ENCODE results near the gene SCAPER. TPM values are rescaled to one million over a fixed set of nuclear protein-coding genes. Genes with fewer than 3 reads are reported as not detected.

The SCAPER gene
- total RNA-seq, 2 donors from 2014 or later = 15.2 to 17.8 TPM

DNA sequence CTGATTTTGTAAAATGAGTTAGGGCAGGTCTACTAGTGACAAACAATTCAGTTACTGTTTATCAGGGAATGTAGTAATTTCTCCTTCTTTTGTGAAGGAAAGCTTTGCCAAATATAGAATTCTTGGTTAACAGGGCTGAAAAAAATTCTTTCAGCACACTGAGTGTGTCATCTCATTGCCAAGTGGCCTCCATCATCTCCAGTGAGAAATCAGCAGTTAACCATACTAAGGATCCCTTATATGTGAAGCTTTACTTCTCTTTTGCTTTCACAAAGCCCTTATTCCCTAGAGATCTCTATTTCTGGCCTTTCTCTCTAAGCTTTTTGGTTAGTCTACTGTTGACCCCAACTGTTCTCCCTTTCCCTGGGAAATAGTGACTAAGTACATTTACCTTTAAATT is 269.1 kb downstream of the SCAPER start:
- H3K36me3 ChIP-seq = no peaks in the 10 kb centered on the region
- H3K27me3 ChIP-seq = no peaks in the 10 kb centered on the region
- no peaks in the 10 kb centered on the region for H3K9me3 ChIP-seq
- intact Hi-C loops (cut with DNase I) = no loop called here
- H3K27ac ChIP-seq = no peak overlapping the region
- DNase-seq = no peak
- no peak overlapping the region for H3K9ac ChIP-seq (ENCODE audit: low read depth in 2 of 2, low read length in 2 of 2)
- no peak for TF ChIP-seq CTCF (IDR thresholded peaks at IDR 0.05)
- H3K4me1 ChIP-seq = no peaks in the 10 kb centered on the region
- H3K4me3 ChIP-seq = no peak overlapping the region

GRCh38 chr15:76626611-76627010 is 278.5 kb downstream of the SCAPER start:
- Histone ChIP-seq H3K9ac (ENCODE audit: low read depth in 2 of 2, low read length in 2 of 2) (no peak overlapping the region), H3K36me3 (no peaks in the 10 kb centered on the region), H3K9me3 (no peaks in the 10 kb centered on the region), H3K27me3 (no peaks in the 10 kb centered on the region), H3K4me1 (no peaks in the 10 kb centered on the region), H3K27ac (no peak overlapping the region), H3K4me3 (no peak overlapping the region)
- intact Hi-C loops (cut with DNase I) = no loop called here
- no peak for DNase-seq
- TF ChIP-seq CTCF (IDR thresholded peaks at IDR 0.05) = no peak

- Histone ChIP-seq H3K9ac (ENCODE audit: low read depth in 2 of 2, low read length in 2 of 2) (no peak overlapping the region), H3K27ac (no peak overlapping the region), H3K4me1 (no peaks in the 10 kb centered on the region), H3K27me3 (no peaks in the 10 kb centered on the region), H3K4me3 (no peak overlapping the region), H3K36me3 (no peaks in the 10 kb centered on the region), H3K9me3 (no peaks in the 10 kb centered on the region)
- no peak for DNase-seq
- TF ChIP-seq CTCF (IDR thresholded peaks at IDR 0.05) = no peak
- intact Hi-C loops (cut with DNase I) = no loop called here
Measured at GRCh38 chr15:76625267-76625666, 279.9 kb downstream of the SCAPER start.

- no peak for DNase-seq
- Histone ChIP-seq H3K4me1 (no peaks in the 10 kb centered on the region), H3K4me3 (no peak overlapping the region), H3K36me3 (no peaks in the 10 kb centered on the region), H3K9ac (ENCODE audit: low read depth in 2 of 2, low read length in 2 of 2) (no peak overlapping the region), H3K9me3 (no peaks in the 10 kb centered on the region), H3K27me3 (no peaks in the 10 kb centered on the region), H3K27ac (no peak overlapping the region)
- no peak for TF ChIP-seq CTCF (IDR thresholded peaks at IDR 0.05)
- intact Hi-C loops (cut with DNase I) = no loop called here
Measured at GRCh38 chr15:76614725-76615124, 290.4 kb downstream of the SCAPER start.

GRCh38 chr15:76588811-76589747 is 316.1 kb downstream of the SCAPER start:
- Histone ChIP-seq H3K36me3 (no peaks in the 10 kb centered on the region), H3K27ac (peak overlapping the region; percentile 22)

More at GRCh38 chr15:76588811-76589747, 316.1 kb downstream of the SCAPER start:
- no peak overlapping the region for H3K4me3 ChIP-seq
- no peaks in the 10 kb centered on the region for H3K4me1 ChIP-seq
- intact Hi-C loops (cut with DNase I) = no loop called here
- H3K9me3 ChIP-seq = no peaks in the 10 kb centered on the region
- no peaks in the 10 kb centered on the region for H3K27me3 ChIP-seq
- H3K9ac ChIP-seq (ENCODE audit: low read depth in 2 of 2, low read length in 2 of 2) = no peak overlapping the region
- DNase-seq = peak; percentile 87
- TF ChIP-seq CTCF (IDR thresholded peaks at IDR 0.05) = no peak
